Endodermal cell (in vitro differentiated cells): ENCODE results near the gene CXCR3. TPM values are rescaled to one million over a fixed set of nuclear protein-coding genes. Genes with fewer than 3 reads are reported as not detected.

ENCODE experiments used
- DNase-seq: peaks from one replicate; pipeline ENCODE4 v3.0.0-alpha.2; 2017
- H3K27ac ChIP-seq: 2 replicates; pipeline ENCODE4 v1.5.1; 2013; ENCODE audit warnings: mild to moderate bottlenecking, low read depth, low read length, moderate library complexity
- H3K27me3 ChIP-seq: 2 replicates; pipeline ENCODE4 v1.6.1; 2013; ENCODE audit warnings: mild to moderate bottlenecking, low read length, moderate library complexity; ENCODE audit not compliant: insufficient read depth, control insufficient read depth, poor library complexity, severe bottlenecking
- H3K36me3 ChIP-seq: 2 replicates; pipeline ENCODE4 v1.7.0; 2013; ENCODE audit warnings: mild to moderate bottlenecking, low read length, moderate library complexity; ENCODE audit not compliant: control insufficient read depth, insufficient read depth
- H3K4me1 ChIP-seq: one replicate; pipeline ENCODE4 v1.7.0; 2013; ENCODE audit warnings: low read length; ENCODE audit not compliant: control insufficient read depth, insufficient read depth
- H3K4me3 ChIP-seq: 2 replicates; pipeline ENCODE4 v1.5.1; 2013; ENCODE audit warnings: mild to moderate bottlenecking, low read length, moderate library complexity
- H3K9ac ChIP-seq: 2 replicates; pipeline ENCODE4 v1.6.1; 2013; ENCODE audit warnings: mild to moderate bottlenecking, low read length, moderate library complexity; ENCODE audit not compliant: poor library complexity, severe bottlenecking; ENCODE audit errors: extremely low read depth
- H3K9me3 ChIP-seq: 2 replicates; pipeline ENCODE4 v1.6.1; 2013; ENCODE audit warnings: mild to moderate bottlenecking, low read length, moderate library complexity; ENCODE audit not compliant: control insufficient read depth
- H3K27ac Mint-ChIP-seq: 2 replicates; pipeline ENCODE4 v1.8.0; 2020; ENCODE audit warnings: mixed read lengths
- H3K27me3 Mint-ChIP-seq: 2 replicates; pipeline ENCODE4 v1.8.0; 2021; ENCODE audit warnings: mild to moderate bottlenecking, mixed read lengths; ENCODE audit not compliant: insufficient read depth
- H3K36me3 Mint-ChIP-seq: 2 replicates; pipeline ENCODE4 v1.8.0; 2020; ENCODE audit warnings: low read depth, mixed read lengths
- H3K4me1 Mint-ChIP-seq: 2 replicates; pipeline ENCODE4 v1.8.0; 2020; ENCODE audit warnings: mixed read lengths
- H3K4me3 Mint-ChIP-seq: 2 replicates; pipeline ENCODE4 v1.8.0; 2020; ENCODE audit warnings: mild to moderate bottlenecking, moderate library complexity, mixed read lengths
- H3K9me3 Mint-ChIP-seq: 2 replicates; pipeline ENCODE4 v1.8.0; 2020; ENCODE audit warnings: mild to moderate bottlenecking, mixed read lengths
- WGBS, 2 experiments: methylation state at CpG; one replicate each; pipeline versions ENCODE4 v1.1.5 to v1.1.7; 2013; ENCODE audit warnings: missing lambda C conversion rate in 2 of 2, mixed read lengths in 1 of 2; ENCODE audit not compliant: insufficient coverage in 1 of 2, insufficient read length in 1 of 2; 5-methylcytosine and 5-hydroxymethylcytosine counted together
- total RNA-seq, 2 donors: library from RNA; stranded (reverse); fragmentation: NEBNext Ultra II Directional in 1 of 2; extraction: Animal tissue kit (Norgen Biotek cat#: 25700) in 1 of 2; gene quantifications; 2 replicates in 1 of 2; 3 replicates in 1 of 2; pipeline ENCODE4 v1.2.1, GENCODE V29; 2021
- TF ChIP-seq, protein P1 (sequence below): fragments of 200-600 bp; sonication (generic); conservative IDR thresholded peaks from 2 replicates; pipeline ENCODE4 v1.5.0; 2021; ENCODE audit warnings: antibody characterized with exemption, mild to moderate bottlenecking

The CXCR3 gene
- total RNA-seq, 2 donors from 2014 or later: not detected

DNA sequence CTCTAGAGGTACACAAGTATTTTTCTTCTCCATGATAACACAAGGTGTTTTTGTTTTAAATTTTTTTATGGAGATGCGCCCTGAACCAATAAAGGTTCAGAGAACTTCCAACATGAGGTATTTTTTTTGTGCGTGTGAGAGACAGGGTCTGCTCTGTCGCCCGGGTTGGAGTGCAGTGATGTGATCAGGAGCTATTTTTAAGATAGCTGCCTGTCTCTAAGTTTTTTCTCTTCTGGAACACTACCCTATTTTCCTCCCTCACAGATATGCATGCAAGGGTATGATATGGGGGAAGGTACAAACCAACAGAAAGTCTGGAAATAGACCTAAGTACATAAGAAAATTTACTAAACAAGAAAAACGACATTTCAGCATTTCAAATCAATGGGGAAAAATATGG, 37.1 kb downstream of the CXCR3 start:
- H3K4me3 Mint-ChIP-seq: no peak overlapping the region
- Histone ChIP-seq H3K4me3 (no peak overlapping the region), H3K9ac (no peak overlapping the region), H3K4me1 (no peaks in the 10 kb centered on the region), H3K9me3 (no peaks in the 10 kb centered on the region), H3K27ac (no peak overlapping the region), H3K36me3 (peaks cover 6% of the 10 kb centered on the region), H3K27me3 (no peaks in the 10 kb centered on the region)
- TF ChIP-seq, protein P1, sequence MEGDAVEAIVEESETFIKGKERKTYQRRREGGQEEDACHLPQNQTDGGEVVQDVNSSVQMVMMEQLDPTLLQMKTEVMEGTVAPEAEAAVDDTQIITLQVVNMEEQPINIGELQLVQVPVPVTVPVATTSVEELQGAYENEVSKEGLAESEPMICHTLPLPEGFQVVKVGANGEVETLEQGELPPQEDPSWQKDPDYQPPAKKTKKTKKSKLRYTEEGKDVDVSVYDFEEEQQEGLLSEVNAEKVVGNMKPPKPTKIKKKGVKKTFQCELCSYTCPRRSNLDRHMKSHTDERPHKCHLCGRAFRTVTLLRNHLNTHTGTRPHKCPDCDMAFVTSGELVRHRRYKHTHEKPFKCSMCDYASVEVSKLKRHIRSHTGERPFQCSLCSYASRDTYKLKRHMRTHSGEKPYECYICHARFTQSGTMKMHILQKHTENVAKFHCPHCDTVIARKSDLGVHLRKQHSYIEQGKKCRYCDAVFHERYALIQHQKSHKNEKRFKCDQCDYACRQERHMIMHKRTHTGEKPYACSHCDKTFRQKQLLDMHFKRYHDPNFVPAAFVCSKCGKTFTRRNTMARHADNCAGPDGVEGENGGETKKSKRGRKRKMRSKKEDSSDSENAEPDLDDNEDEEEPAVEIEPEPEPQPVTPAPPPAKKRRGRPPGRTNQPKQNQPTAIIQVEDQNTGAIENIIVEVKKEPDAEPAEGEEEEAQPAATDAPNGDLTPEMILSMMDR: no peak
- H3K27ac Mint-ChIP-seq: no peak overlapping the region
- no peaks in the 10 kb centered on the region for H3K27me3 Mint-ChIP-seq
- WGBS, 2 experiments: 95% methylated on average over 3 of the region's 5 CpGs; no CpG with 5 or more reads in 1 of the 2 experiments
- DNase-seq: no peak
- peaks cover 33% of the 10 kb centered on the region for H3K36me3 Mint-ChIP-seq
- H3K4me1 Mint-ChIP-seq: no peaks in the 10 kb centered on the region
- H3K9me3 Mint-ChIP-seq: peaks cover 44% of the 10 kb centered on the region

DNA sequence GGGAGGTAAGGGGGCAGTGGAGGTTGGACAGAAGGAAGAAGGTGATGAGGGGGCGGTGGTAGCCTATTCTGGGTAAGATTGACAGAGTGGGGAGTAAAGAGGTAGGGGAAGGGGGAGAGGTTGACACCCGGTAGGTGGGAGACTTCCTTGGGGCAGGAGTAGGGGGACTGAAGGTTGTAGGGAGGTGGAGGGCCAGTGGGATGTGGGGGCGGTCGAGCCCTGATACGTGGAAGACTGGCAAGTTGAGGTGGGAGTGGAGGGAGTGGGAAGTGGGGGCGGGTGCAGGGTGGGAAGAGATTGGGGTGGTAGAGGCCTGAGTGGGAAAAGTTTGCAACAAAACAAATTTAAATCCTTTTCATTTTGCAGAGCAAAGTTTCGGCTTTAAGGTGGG, 38.3 kb downstream of the CXCR3 start:
- no peak overlapping the region for H3K27ac ChIP-seq
- DNase-seq: no peak
- Mint-ChIP-seq H3K27me3 (no peaks in the 10 kb centered on the region), H3K36me3 (peaks cover 43% of the 10 kb centered on the region), H3K9me3 (peaks cover 43% of the 10 kb centered on the region), H3K27ac (no peak overlapping the region), H3K4me3 (no peak overlapping the region), H3K4me1 (no peaks in the 10 kb centered on the region)
- H3K9me3 ChIP-seq: no peaks in the 10 kb centered on the region
- peaks cover 17% of the 10 kb centered on the region for H3K36me3 ChIP-seq
- H3K9ac ChIP-seq: no peak overlapping the region
- TF ChIP-seq, protein P1: no peak
- no peaks in the 10 kb centered on the region for H3K4me1 ChIP-seq
- 100% methylated on average over 1 to 2 of the region's 7 CpGs for WGBS, 2 experiments
- H3K27me3 ChIP-seq: no peaks in the 10 kb centered on the region
- no peak overlapping the region for H3K4me3 ChIP-seq

DNA sequence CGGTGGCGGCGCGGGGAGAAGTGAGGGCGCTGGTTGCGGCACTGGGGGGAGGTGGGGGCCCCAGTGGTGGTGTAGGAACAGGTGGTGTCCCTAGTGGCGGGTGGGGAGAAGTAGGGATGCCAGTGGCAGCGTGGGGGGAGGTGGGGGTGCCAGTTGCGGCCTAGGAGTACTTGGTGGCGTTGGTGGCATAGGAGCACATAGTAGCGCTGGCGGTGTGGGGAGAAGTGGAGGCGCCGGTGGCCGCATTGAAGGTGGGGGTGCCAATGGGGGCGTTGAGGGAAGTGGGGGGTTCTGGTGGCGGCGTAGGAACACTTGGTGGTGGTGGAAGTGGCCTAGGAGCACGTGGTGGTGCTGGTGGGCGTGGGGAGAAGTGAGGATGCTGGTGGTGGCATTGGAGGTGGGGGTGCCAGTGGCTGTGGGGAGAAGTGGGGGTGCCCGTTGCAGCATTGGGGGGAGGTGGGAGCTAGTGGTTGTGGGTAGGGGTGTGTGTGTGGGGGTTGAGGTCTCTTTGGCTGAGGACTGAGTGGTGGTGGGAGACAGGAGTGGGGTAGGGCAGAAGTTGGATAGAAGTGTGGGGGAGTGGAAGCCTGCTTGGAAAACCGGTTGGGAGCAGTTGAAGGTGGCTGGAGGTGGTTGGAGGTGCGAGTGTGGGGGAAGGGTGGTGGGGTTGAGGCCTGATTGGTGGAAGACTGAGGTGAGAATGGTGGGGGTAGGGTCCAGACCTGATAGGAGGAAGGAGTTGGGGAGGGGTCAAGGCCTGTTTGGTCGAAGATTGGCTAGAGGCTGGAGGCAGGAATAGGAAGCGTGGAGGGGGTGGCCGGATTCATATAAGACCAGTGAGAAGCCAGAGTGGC, 38.9 kb downstream of the CXCR3 start:
- Mint-ChIP-seq H3K4me1 (no peaks in the 10 kb centered on the region), H3K4me3 (no peak overlapping the region), H3K9me3 (peaks cover 42% of the 10 kb centered on the region), H3K27me3 (no peaks in the 10 kb centered on the region), H3K27ac (no peak overlapping the region), H3K36me3 (peaks cover 49% of the 10 kb centered on the region)
- no peaks in the 10 kb centered on the region for H3K9me3 ChIP-seq
- WGBS, 2 experiments: 98% methylated on average over 20 of the region's 26 CpGs; no CpG with 5 or more reads in 1 of the 2 experiments
- TF ChIP-seq, protein P1: no peak
- H3K9ac ChIP-seq: no peak overlapping the region
- H3K36me3 ChIP-seq: peaks cover 23% of the 10 kb centered on the region
- H3K4me1 ChIP-seq: no peaks in the 10 kb centered on the region
- no peak overlapping the region for H3K27ac ChIP-seq
- peak; percentile 68 for DNase-seq
- H3K27me3 ChIP-seq: no peaks in the 10 kb centered on the region
- no peak overlapping the region for H3K4me3 ChIP-seq
